ENCODE results near the gene SNX24.
A peak's percentile ranks its signal among the peaks of the same experiment; 100 is the strongest.

The SNX24 gene, protein sequence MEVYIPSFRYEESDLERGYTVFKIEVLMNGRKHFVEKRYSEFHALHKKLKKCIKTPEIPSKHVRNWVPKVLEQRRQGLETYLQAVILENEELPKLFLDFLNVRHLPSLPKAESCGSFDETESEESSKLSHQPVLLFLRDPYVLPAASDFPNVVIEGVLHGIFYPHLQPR

DNA sequence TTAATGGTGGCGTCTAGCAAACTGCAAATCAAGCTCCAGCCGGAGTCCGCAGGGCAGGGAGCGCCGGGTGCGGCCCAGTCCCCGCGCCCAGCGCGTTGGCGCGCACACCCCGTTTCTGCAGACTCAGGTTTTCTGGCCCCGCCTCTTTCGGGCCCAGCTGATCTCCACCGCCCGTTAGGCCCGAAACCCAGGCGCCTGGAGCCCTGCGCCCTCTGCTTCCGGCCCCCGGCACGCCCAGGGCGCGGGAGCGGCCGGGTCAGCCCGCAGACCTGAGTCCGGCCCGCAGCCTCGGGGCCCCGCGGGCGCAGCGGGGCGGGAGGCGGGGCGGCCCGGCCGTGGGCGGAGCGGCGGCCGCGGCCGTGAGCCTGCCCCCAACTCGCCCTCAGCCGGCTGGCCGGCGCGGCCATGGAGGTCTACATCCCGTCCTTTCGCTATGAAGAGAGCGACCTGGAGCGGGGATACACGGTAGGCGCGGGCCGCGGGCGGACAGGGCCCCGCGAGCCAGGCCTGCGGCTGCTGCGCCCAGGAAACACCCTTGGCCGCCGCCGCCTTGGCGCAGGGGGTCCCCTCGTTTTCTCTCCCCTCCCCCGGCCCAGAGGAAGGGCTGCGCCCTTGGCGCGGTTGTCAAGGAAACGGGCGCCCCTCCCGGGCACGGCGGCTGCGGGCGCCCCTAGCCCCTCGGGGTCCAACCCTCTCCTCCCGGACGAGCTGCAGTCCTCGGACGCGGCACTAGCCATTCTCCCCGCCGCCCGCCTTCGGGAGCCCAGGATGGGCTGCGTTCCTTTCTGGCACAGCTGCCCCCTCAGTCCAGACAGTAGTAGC, at the start of gene SNX24:
Gene SNX24 (plus strand): TSS at position 385 of the 822 bp plus-strand sequence. CDS start 21 bp downstream, at position 406.
- Histone ChIP-seq H3K4me3 (ENCODE audit: low read length) (peak within 1 kb of the TSS; percentile 82), H3K27ac (ENCODE audit: low read length) (no peak within 1 kb of the TSS), H3K36me3 (ENCODE audit: control insufficient read depth, insufficient read depth, low read length) (no peaks in the 10 kb centered on the region), H3K9me3 (ENCODE audit: control insufficient read depth, insufficient read depth, low read length) (no peaks in the 10 kb centered on the region), H3K4me1 (ENCODE audit: control insufficient read depth, insufficient read depth, low read length) (0 out of 2 replicates have a peak, but pooled peaks cover 2% of the 10 kb centered on the region), H3K27me3 (ENCODE audit: control insufficient read depth, insufficient read depth, low read length) (no peaks in the 10 kb centered on the region; the same call in 1 of the 2 replicates)
- DNase-seq (ENCODE audit: low read depth, low spot score): peak; percentile 43
- no CpG with 5 or more reads among the region's 92 CpGs for WGBS (ENCODE audit: insufficient coverage, insufficient read length)

DNA sequence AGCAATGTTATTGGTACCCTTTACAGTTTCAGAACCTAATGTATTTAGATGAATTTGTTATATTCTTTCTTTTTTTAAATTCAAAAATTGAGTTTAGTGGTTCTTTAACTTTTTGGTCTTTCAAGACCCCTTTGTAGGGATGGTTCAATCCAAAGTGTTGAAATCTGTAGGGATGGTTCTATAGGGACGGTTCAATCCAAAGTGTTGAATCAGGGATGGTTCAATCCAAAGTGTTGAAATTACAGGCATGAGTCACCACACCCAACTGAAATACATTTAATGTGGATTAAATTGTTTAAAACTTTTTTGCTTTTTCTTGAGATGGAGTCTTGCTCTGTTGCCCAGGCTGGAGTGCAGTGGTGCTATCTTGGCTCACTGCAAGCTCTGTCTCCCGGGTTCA, 39.9 kb upstream of the SNX24 start:
- Histone ChIP-seq H3K4me3 (ENCODE audit: low read length) (no peak overlapping the region), H3K4me1 (ENCODE audit: control insufficient read depth, insufficient read depth, low read length) (no peaks in the 10 kb centered on the region), H3K27me3 (ENCODE audit: control insufficient read depth, insufficient read depth, low read length) (no peaks in the 10 kb centered on the region), H3K9me3 (ENCODE audit: control insufficient read depth, insufficient read depth, low read length) (no peaks in the 10 kb centered on the region), H3K27ac (ENCODE audit: low read length) (no peak overlapping the region), H3K36me3 (ENCODE audit: control insufficient read depth, insufficient read depth, low read length) (no peaks in the 10 kb centered on the region)
- DNase-seq (ENCODE audit: low read depth, low spot score): no peak
- WGBS (ENCODE audit: insufficient coverage, insufficient read length): no CpG with 5 or more reads among the region's 2 CpGs

- Histone ChIP-seq H3K4me1 (ENCODE audit: control insufficient read depth, insufficient read depth, low read length) (no peaks in the 10 kb centered on the region), H3K27me3 (ENCODE audit: control insufficient read depth, insufficient read depth, low read length) (no peaks in the 10 kb centered on the region), H3K27ac (ENCODE audit: low read length) (no peak overlapping the region), H3K4me3 (ENCODE audit: low read length) (no peak overlapping the region), H3K36me3 (ENCODE audit: control insufficient read depth, insufficient read depth, low read length) (no peaks in the 10 kb centered on the region), H3K9me3 (ENCODE audit: control insufficient read depth, insufficient read depth, low read length) (no peaks in the 10 kb centered on the region)
- DNase-seq (ENCODE audit: low read depth, low spot score): no peak
- WGBS (ENCODE audit: insufficient coverage, insufficient read length): no CpG with 5 or more reads among the region's 2 CpGs
Observed at GRCh38 chr5:122810405-122810804, 35.0 kb upstream of the SNX24 start.

GRCh38 chr5:122815218-122815767, 30.1 kb upstream of the SNX24 start:
- Histone ChIP-seq H3K4me1 (ENCODE audit: control insufficient read depth, insufficient read depth, low read length) (no peaks in the 10 kb centered on the region), H3K4me3 (ENCODE audit: low read length) (no peak overlapping the region), H3K27me3 (ENCODE audit: control insufficient read depth, insufficient read depth, low read length) (no peaks in the 10 kb centered on the region), H3K27ac (ENCODE audit: low read length) (no peak overlapping the region), H3K9me3 (ENCODE audit: control insufficient read depth, insufficient read depth, low read length) (no peaks in the 10 kb centered on the region), H3K36me3 (ENCODE audit: control insufficient read depth, insufficient read depth, low read length) (no peaks in the 10 kb centered on the region; the same call in 1 of the 2 replicates)
- DNase-seq (ENCODE audit: low read depth, low spot score): no peak
- no CpG with 5 or more reads among the region's 3 CpGs for WGBS (ENCODE audit: insufficient coverage, insufficient read length)

DNA sequence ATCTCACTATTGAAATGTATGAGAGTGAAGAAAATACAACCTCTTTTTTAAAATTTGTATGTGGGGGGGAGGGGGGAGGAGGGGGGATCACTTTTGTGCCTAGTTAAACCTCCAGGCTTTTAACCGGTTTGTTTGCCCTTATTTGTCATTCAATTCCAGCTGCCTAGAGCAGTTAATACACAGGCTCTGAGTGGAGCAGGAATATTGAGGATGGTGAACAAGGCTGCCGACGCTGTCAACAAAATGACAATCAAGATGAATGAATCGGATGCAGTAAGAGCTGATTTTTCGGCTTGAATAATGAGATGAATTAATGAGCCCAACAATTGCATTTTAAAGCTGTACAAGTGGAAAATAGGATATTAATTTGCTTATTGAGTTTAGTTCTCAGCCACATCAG, 28.7 kb upstream of the SNX24 start:
- H3K9me3 ChIP-seq (ENCODE audit: control insufficient read depth, insufficient read depth, low read length): no peaks in the 10 kb centered on the region
- DNase-seq (ENCODE audit: low read depth, low spot score): no peak
- H3K36me3 ChIP-seq (ENCODE audit: control insufficient read depth, insufficient read depth, low read length): no peaks in the 10 kb centered on the region; the same call in 1 of the 2 replicates
- H3K27ac ChIP-seq (ENCODE audit: low read length): no peak overlapping the region
- WGBS (ENCODE audit: insufficient coverage, insufficient read length): no CpG with 5 or more reads among the region's 5 CpGs
- no peak overlapping the region for H3K4me3 ChIP-seq (ENCODE audit: low read length)
- H3K4me1 ChIP-seq (ENCODE audit: control insufficient read depth, insufficient read depth, low read length): no peaks in the 10 kb centered on the region
- H3K27me3 ChIP-seq (ENCODE audit: control insufficient read depth, insufficient read depth, low read length): no peaks in the 10 kb centered on the region

- Histone ChIP-seq H3K4me3 (ENCODE audit: low read length) (no peak overlapping the region), H3K27ac (ENCODE audit: low read length) (no peak overlapping the region), H3K4me1 (ENCODE audit: control insufficient read depth, insufficient read depth, low read length) (no peaks in the 10 kb centered on the region), H3K27me3 (ENCODE audit: control insufficient read depth, insufficient read depth, low read length) (no peaks in the 10 kb centered on the region), H3K36me3 (ENCODE audit: control insufficient read depth, insufficient read depth, low read length) (no peaks in the 10 kb centered on the region; the same call in 1 of the 2 replicates), H3K9me3 (ENCODE audit: control insufficient read depth, insufficient read depth, low read length) (no peaks in the 10 kb centered on the region)
- no peak for DNase-seq (ENCODE audit: low read depth, low spot score)
- no CpG with 5 or more reads among the region's 1 CpG for whole genome bisulfite sequencing (ENCODE audit: insufficient coverage, insufficient read length)
Observed at GRCh38 chr5:122831984-122832383, 13.4 kb upstream of the SNX24 start.

DNA sequence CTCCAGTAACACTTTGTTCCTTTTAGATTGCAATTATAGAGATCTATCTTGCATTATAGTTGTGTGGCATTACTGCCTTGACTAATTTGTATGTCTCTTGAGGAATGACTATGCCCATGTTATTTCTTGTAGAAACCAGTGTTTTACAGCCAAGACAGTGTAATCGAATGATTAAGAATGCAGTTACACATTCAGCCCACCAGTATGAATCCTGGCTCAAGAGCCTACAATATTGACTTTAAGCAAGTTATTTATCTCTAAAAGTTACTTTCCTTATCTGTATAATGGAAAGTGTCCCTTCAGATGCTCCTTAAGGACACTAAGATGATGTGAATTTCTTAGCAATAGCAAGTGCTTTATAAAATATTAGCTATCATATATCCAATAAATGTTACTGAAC, 9.7 kb upstream of the SNX24 start:
- Histone ChIP-seq H3K4me1 (ENCODE audit: control insufficient read depth, insufficient read depth, low read length) (no peaks in the 10 kb centered on the region), H3K9me3 (ENCODE audit: control insufficient read depth, insufficient read depth, low read length) (no peaks in the 10 kb centered on the region), H3K4me3 (ENCODE audit: low read length) (no peak overlapping the region), H3K27ac (ENCODE audit: low read length) (no peak overlapping the region), H3K27me3 (ENCODE audit: control insufficient read depth, insufficient read depth, low read length) (no peaks in the 10 kb centered on the region), H3K36me3 (ENCODE audit: control insufficient read depth, insufficient read depth, low read length) (no peaks in the 10 kb centered on the region)
- DNase-seq (ENCODE audit: low read depth, low spot score): no peak
- no CpG with 5 or more reads among the region's 1 CpG for WGBS (ENCODE audit: insufficient coverage, insufficient read length)

GRCh38 chr5:122836947-122837346, 8.5 kb upstream of the SNX24 start:
- Histone ChIP-seq H3K27me3 (ENCODE audit: control insufficient read depth, insufficient read depth, low read length) (no peaks in the 10 kb centered on the region), H3K36me3 (ENCODE audit: control insufficient read depth, insufficient read depth, low read length) (no peaks in the 10 kb centered on the region), H3K4me1 (ENCODE audit: control insufficient read depth, insufficient read depth, low read length) (no peaks in the 10 kb centered on the region), H3K27ac (ENCODE audit: low read length) (no peak overlapping the region), H3K9me3 (ENCODE audit: control insufficient read depth, insufficient read depth, low read length) (no peaks in the 10 kb centered on the region), H3K4me3 (ENCODE audit: low read length) (no peak overlapping the region)
- no CpG with 5 or more reads among the region's 3 CpGs for WGBS (ENCODE audit: insufficient coverage, insufficient read length)
- no peak for DNase-seq (ENCODE audit: low read depth, low spot score)

DNA sequence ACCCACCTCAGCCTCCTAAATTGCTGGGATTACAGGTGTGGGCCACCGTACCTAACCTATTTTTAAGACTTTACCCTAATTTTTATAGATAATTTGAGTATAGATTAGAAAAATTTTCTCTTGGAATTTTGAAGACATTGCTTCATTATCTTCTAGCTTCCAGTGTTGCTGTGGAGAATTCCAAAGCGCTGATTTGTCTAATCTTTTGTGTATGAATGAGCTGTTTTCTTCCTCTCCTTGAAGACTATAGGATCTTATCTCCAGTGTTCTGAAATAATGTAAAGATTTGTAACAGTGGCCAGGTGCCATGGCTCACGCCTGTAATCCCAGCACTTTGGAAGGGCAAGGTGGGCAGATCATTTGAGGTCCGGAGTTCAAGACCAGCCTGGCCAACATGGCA, 5.7 kb upstream of the SNX24 start:
- no peaks in the 10 kb centered on the region for H3K9me3 ChIP-seq (ENCODE audit: control insufficient read depth, insufficient read depth, low read length)
- no peaks in the 10 kb centered on the region for H3K36me3 ChIP-seq (ENCODE audit: control insufficient read depth, insufficient read depth, low read length)
- no peak overlapping the region for H3K4me3 ChIP-seq (ENCODE audit: low read length)
- H3K27ac ChIP-seq (ENCODE audit: low read length): no peak overlapping the region
- 0 out of 2 replicates have a peak, but pooled peaks cover 2% of the 10 kb centered on the region for H3K4me1 ChIP-seq (ENCODE audit: control insufficient read depth, insufficient read depth, low read length)
- no CpG with 5 or more reads among the region's 4 CpGs for WGBS (ENCODE audit: insufficient coverage, insufficient read length)
- no peaks in the 10 kb centered on the region; the same call in 1 of the 2 replicates for H3K27me3 ChIP-seq (ENCODE audit: control insufficient read depth, insufficient read depth, low read length)
- DNase-seq (ENCODE audit: low read depth, low spot score): no peak

DNA sequence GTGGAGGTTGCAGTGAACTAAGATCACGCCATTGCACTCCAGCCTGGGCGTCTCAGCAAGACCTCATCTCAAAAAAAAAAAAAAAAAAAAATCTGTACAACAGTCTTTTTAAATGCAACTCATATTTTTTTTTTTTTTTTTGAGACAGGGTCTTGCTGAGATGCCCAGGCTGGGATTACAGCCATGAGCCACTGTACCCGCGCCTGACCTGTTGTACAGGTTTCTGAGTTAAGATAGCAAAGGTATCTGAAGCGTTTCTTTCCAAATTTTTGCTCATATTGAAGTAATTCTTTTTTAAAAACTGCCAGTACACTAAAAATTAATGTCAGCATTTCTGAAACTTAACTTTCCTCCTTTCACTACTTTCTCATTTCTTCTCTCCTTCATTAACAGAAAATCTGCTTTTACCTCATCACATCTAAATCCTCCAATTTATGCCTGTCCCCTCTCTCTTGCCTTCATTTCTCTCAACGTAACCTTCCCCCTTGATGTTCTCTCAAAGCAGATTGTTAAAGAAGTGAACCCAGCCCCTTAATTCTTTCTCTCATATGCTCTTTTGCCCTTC, 3.3 kb upstream of the SNX24 start:
- H3K4me1 ChIP-seq (ENCODE audit: control insufficient read depth, insufficient read depth, low read length): 0 out of 2 replicates have a peak, but pooled peaks cover 2% of the 10 kb centered on the region
- H3K27ac ChIP-seq (ENCODE audit: low read length): no peak overlapping the region
- DNase-seq (ENCODE audit: low read depth, low spot score): no peak
- H3K27me3 ChIP-seq (ENCODE audit: control insufficient read depth, insufficient read depth, low read length): no peaks in the 10 kb centered on the region; the same call in 1 of the 2 replicates
- H3K9me3 ChIP-seq (ENCODE audit: control insufficient read depth, insufficient read depth, low read length): no peaks in the 10 kb centered on the region
- no peak overlapping the region for H3K4me3 ChIP-seq (ENCODE audit: low read length)
- WGBS (ENCODE audit: insufficient coverage, insufficient read length): 100% methylated on average over 1 of the region's 6 CpGs
- no peaks in the 10 kb centered on the region for H3K36me3 ChIP-seq (ENCODE audit: control insufficient read depth, insufficient read depth, low read length)

All from iPS DF 6.9 (cell line).